Activated T-helper 17 cell treated with anti-CD3 and anti-CD28 coated beads, Interleukin-2, amount 50 U/mL, for 72 hours (primary cell): ENCODE data around the gene ZNF687. TPM values are rescaled to one million over a fixed set of nuclear protein-coding genes. Genes with fewer than 3 reads are reported as not detected.

ENCODE experiments used
- total RNA-seq, 2 donors: library from RNA; stranded (reverse); gene quantifications; one replicate each; pipeline ENCODE4 v1.2.3, GENCODE V29; 2022

Gene ZNF687
- total RNA-seq, 2 donors from 2014 or later: 24.9 to 29.6 TPM

Other genes starting within 250 kb of the ZNF687 start
- gene BNIPL, start 245.7 kb upstream of the ZNF687 start, total RNA-seq: 1 to 10 TPM; 1.4 to 4.5 TPM
- 1 to 10 TPM in 1 of 2 donors, under 1 TPM in 1; 0.71 to 1.2 TPM for gene C1orf56, start 234.5 kb upstream of the ZNF687 start, total RNA-seq
- gene CDC42SE1, start 222.7 kb upstream of the ZNF687 start, total RNA-seq: 100 to 1,000 TPM in 1 of 2 donors, 10 to 100 TPM in 1; 99.7 to 121 TPM
- 1 to 10 TPM; 1.7 to 4.0 TPM for gene MLLT11, start 221.9 kb upstream of the ZNF687 start, total RNA-seq
- 10 to 100 TPM in 1 of 2 donors, 1 to 10 TPM in 1; 5.8 to 11.7 TPM for gene GABPB2, start 211.5 kb upstream of the ZNF687 start, total RNA-seq
- gene SEMA6C, start 135.7 kb upstream of the ZNF687 start, total RNA-seq: 1 to 10 TPM; 5.4 to 6.3 TPM
- 10 to 100 TPM; 12.0 to 22.9 TPM for gene TNFAIP8L2, start 125.7 kb upstream of the ZNF687 start, total RNA-seq
- gene LYSMD1, start 116.4 kb upstream of the ZNF687 start, total RNA-seq: 10 to 100 TPM in 1 of 2 donors, 1 to 10 TPM in 1; 7.9 to 15.7 TPM
- gene SCNM1, start 116.2 kb upstream of the ZNF687 start, total RNA-seq: 10 to 100 TPM; 55.3 to 69.4 TPM
- 1 to 10 TPM in 1 of 2 donors, under 1 TPM in 1; 0.82 to 1.5 TPM for gene TMOD4, start 106.3 kb upstream of the ZNF687 start, total RNA-seq
- gene VPS72, start 92.1 kb upstream of the ZNF687 start, total RNA-seq: 10 to 100 TPM; 62.2 to 77.9 TPM
- gene PIP5K1A, start 83.7 kb upstream of the ZNF687 start, total RNA-seq: 10 to 100 TPM; 72.2 to 80.7 TPM
- gene PSMD4, start 27.6 kb upstream of the ZNF687 start, total RNA-seq: 100 to 1,000 TPM; 174 to 196 TPM
- gene PI4KB, start 45.1 kb downstream of the ZNF687 start, total RNA-seq: 10 to 100 TPM; 70.0 to 76.8 TPM
- 10 to 100 TPM; 48.0 to 86.0 TPM for gene RFX5, start 65.0 kb downstream of the ZNF687 start, total RNA-seq
- gene SELENBP1, start 90.4 kb downstream of the ZNF687 start, total RNA-seq: not detected
- 100 to 1,000 TPM; 329 to 417 TPM for gene PSMB4, start 117.3 kb downstream of the ZNF687 start, total RNA-seq
- gene POGZ, start 177.2 kb downstream of the ZNF687 start, total RNA-seq: 10 to 100 TPM; 87.5 to 93.4 TPM
- 1 to 10 TPM; 2.7 to 5.5 TPM for gene CGN, start 229.1 kb downstream of the ZNF687 start, total RNA-seq